ENCODE results near the gene NR2F1.

DNA sequence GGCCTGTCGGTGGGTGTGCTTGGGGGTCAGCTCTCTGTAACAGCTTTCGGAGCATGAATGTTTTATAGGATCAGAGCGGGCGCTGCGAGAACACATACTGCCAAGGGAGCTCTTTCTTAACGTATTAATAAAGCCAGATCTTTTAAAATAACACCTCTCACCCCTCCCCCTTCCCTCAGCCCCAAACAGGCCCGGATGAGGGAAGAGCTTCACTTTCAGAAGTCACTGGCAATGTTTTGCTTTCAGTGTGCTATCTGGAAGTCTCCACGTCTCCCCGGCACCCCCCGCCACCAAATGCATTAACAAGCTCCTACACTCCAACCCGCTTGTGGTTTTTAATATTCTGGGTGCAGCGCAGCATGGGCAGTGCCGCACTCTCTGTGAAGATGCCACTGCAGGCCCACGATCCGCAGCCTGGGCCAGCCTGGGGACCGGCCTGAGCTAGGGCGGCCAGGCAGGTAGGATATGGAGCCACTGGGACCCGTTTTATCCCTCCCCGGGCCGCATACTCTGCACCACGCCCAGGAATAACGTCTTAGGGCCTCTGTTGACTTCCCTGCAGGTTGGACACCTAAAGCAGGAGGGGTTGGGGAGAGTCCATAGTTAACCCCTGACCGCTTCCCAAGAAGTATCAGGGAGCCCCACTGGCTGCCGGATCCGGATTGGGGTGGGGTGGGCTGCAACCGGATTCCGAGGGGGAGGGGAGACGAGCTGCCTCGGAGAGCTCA, 12.6 kb downstream of the NR2F1 start:
- TF ChIP-seq POLR2AphosphoS5 (IDR thresholded peaks at IDR 0.05; ENCODE audit: low read depth, low read length) (no peak), POLR2A (IDR thresholded peaks at IDR 0.05; ENCODE audit: low read depth, low read length) (no peak)

All from GM12892 (cell line).